HL-60 (cell line): ENCODE results near the gene PRPH.

ENCODE experiments used
- DNase-seq, 2 experiments: peaks; one replicate each; pipeline ENCODE4 v3.0.0-alpha.2; 2010 to 2020; ENCODE audit warnings: low read depth in 1 of 2, low spot score in 1 of 2
- H3K27ac ChIP-seq: fragments of 250-450 bp; sonication (Bioruptor Pico); replicated peaks from 2 replicates; pipeline ENCODE4 v1.5.1; 2020; ENCODE audit warnings: mild to moderate bottlenecking, moderate library complexity
- H3K27me3 ChIP-seq: fragments of 250-450 bp; sonication (Bioruptor Pico); 2 replicates; pipeline ENCODE4 v1.5.1; 2021; ENCODE audit warnings: mild to moderate bottlenecking, moderate library complexity; ENCODE audit not compliant: insufficient read depth, poor library complexity, severe bottlenecking
- H3K4me3 ChIP-seq: replicated peaks from 2 replicates; pipeline ENCODE4 v1.5.1; 2011; ENCODE audit warnings: mild to moderate bottlenecking, control low read depth, low read length; ENCODE audit not compliant: insufficient read depth
- CTCF ChIP-seq: IDR thresholded peaks from one replicate; pipeline ENCODE4 v1.5.1; 2011; ENCODE audit warnings: low read length, control low read depth, inconsistent platforms; ENCODE audit not compliant: insufficient read depth
- GABPA ChIP-seq: IDR thresholded peaks from 2 replicates; pipeline ENCODE4 v1.6.1; 2012; ENCODE audit warnings: low read depth
- POLR2AphosphoS5 ChIP-seq: IDR thresholded peaks from 2 replicates; pipeline ENCODE4 v1.6.1; 2012; ENCODE audit warnings: low read depth
- REST ChIP-seq: IDR thresholded peaks from 2 replicates; pipeline ENCODE4 v1.6.1; 2012; ENCODE audit warnings: low read depth; ENCODE audit not compliant: insufficient replicate concordance
- SPI1 ChIP-seq: IDR thresholded peaks from 2 replicates; pipeline ENCODE4 v1.6.1; 2012; ENCODE audit warnings: low read depth, mild to moderate bottlenecking, borderline replicate concordance

PRPH gene

GRCh38 chr12:49322708-49323523 is 28.0 kb downstream of the PRPH start, which contains the start of gene TROAP:
TROAP (plus strand) TSS chr12:49323255; CDS start chr12:49323609, 354 bp downstream.
- peak within 1 kb of the TSS; percentile 94 for H3K4me3 ChIP-seq
- DNase-seq = peak; percentile 94 to 99
- peak within 1 kb of the TSS; percentile 80 for H3K27ac ChIP-seq
- TF ChIP-seq CTCF (no peak), POLR2AphosphoS5 (peak; percentile 81)
- no peaks in the 10 kb centered on the region for H3K27me3 ChIP-seq

- no peak for DNase-seq
These were observed 28.7 kb downstream of the PRPH start for GRCh38 chr12:49323524-49324097.

GRCh38 chr12:49325606-49326005 is 30.7 kb downstream of the PRPH start:
- Histone ChIP-seq H3K4me3 (no peak overlapping the region), H3K27me3 (no peaks in the 10 kb centered on the region), H3K27ac (no peak overlapping the region)
- DNase-seq = no peak
- TF ChIP-seq CTCF = no peak
- no peak for TF ChIP-seq SPI1
- TF ChIP-seq POLR2AphosphoS5 = no peak
- no peak for TF ChIP-seq GABPA
- no peak for TF ChIP-seq REST

More at GRCh38 chr12:49323524-49324097, 28.7 kb downstream of the PRPH start:
- TF ChIP-seq CTCF (no peak), POLR2AphosphoS5 (no peak), REST (no peak), GABPA (no peak), SPI1 (no peak)
- Histone ChIP-seq H3K27ac (peak overlapping the region; percentile 72), H3K27me3 (no peaks in the 10 kb centered on the region), H3K4me3 (peak overlapping the region; percentile 94)
